GM06990 (cell line): ENCODE data around the gene HMCES.

Experiments
- DNase-seq: peaks from one replicate; pipeline ENCODE4 v3.0.0-alpha.2; 2011; ENCODE audit not compliant: insufficient read length; ENCODE audit errors: extremely low read depth
- H3K27me3 ChIP-seq: replicated peaks from 2 replicates; pipeline ENCODE4 v1.6.0; 2011; ENCODE audit warnings: low read length; ENCODE audit not compliant: control insufficient read depth, insufficient read depth
- H3K36me3 ChIP-seq: 2 replicates; pipeline ENCODE4 v1.5.1; 2011; ENCODE audit warnings: low read length; ENCODE audit not compliant: control insufficient read depth, insufficient read depth
- H3K4me3 ChIP-seq: replicated peaks from 2 replicates; pipeline ENCODE4 v1.5.1; 2011; ENCODE audit warnings: low read depth, mild to moderate bottlenecking, control low read depth, low read length
- TF ChIP-seq, protein P1 (sequence below): IDR thresholded peaks from 2 replicates; pipeline ENCODE4 v1.5.1; 2011; ENCODE audit warnings: low read length, control low read depth, mild to moderate bottlenecking, inconsistent platforms; ENCODE audit not compliant: insufficient read depth, poor library complexity, severe bottlenecking

HMCES gene

DNA sequence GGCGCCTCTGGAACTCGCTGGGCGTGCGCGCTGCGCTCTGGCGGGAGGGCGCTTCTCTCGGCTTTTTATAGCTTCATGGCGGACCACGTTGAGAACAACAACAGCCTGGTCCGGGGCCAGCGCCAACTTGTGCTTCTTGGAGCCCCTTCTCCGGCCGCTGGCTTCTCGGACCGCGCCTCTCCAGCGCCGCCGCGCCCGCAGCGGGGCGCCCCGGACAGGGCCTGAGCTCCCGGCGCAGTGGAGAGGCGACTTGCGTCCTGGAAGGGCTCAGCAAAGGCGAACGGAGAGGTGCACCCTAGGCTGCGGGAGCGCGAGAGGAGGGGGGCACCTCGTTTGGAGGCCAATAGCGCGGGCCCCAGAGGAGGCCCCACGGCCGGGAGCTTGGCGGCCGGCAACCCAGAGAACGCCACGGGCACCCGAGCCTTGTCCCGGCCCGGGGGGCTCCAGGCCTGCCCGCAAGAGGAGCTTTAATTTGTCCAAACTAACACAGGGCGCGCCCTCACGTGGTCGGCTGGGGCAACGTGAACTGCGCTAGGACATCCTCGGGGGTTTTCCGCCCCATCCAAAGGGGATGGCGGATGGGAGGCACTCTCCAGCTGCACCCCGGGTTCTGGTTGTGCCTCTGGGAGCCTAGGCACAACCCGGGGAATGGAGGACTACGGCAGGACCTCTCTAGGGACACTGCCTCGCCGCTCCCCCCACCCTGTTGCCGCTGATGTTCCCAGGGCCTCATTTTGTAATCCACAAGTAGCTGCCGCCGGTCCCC, 37.8 kb downstream of the HMCES start:
- Histone ChIP-seq H3K27me3 (no peaks in the 10 kb centered on the region), H3K36me3 (no peaks in the 10 kb centered on the region), H3K4me3 (peak overlapping the region; percentile 59)
- DNase-seq = peak; percentile 82
- TF ChIP-seq, protein P1, sequence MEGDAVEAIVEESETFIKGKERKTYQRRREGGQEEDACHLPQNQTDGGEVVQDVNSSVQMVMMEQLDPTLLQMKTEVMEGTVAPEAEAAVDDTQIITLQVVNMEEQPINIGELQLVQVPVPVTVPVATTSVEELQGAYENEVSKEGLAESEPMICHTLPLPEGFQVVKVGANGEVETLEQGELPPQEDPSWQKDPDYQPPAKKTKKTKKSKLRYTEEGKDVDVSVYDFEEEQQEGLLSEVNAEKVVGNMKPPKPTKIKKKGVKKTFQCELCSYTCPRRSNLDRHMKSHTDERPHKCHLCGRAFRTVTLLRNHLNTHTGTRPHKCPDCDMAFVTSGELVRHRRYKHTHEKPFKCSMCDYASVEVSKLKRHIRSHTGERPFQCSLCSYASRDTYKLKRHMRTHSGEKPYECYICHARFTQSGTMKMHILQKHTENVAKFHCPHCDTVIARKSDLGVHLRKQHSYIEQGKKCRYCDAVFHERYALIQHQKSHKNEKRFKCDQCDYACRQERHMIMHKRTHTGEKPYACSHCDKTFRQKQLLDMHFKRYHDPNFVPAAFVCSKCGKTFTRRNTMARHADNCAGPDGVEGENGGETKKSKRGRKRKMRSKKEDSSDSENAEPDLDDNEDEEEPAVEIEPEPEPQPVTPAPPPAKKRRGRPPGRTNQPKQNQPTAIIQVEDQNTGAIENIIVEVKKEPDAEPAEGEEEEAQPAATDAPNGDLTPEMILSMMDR = peak; percentile 86

DNA sequence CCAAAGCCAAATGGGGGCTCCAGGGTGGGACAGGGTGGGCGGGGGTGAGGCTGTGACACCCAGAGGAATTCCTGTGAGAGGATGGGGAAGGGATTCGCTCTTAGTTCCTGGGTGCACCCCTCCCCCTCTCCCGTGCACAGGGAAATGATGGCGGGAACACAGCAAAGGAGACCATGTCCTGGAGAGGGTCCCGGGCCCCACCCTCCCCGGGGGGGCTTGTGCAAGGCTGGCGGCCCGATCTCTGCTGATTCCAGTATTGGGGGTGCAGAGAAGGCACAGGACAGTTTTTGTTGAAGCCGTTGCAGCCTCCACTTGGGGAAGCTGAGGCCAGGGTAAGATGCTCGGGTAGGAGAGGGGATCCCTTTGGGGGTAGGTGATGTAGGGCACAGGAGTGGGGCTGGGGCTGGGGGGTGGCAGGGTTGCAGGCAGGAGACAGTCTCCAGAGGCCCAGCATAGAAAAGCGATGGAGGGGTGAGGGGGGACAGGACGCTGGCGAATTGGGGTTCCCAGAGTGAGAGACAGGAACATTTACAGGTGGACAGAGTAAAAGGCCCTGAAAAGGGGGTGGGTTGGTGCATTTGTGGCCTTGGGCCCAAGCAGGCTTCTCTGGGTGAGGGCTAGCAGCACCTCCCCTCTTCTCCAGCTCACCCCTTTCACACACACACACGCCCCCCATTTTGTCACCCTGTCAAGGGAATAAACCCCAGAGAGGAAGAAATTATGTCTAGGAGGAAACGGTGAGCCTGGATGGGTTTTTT, 38.5 kb downstream of the HMCES start:
- H3K27me3 ChIP-seq = no peaks in the 10 kb centered on the region
- no peak for DNase-seq
- H3K36me3 ChIP-seq = no peaks in the 10 kb centered on the region
- peak overlapping the region; percentile 59 for H3K4me3 ChIP-seq
- TF ChIP-seq, protein P1 = no peak

DNA sequence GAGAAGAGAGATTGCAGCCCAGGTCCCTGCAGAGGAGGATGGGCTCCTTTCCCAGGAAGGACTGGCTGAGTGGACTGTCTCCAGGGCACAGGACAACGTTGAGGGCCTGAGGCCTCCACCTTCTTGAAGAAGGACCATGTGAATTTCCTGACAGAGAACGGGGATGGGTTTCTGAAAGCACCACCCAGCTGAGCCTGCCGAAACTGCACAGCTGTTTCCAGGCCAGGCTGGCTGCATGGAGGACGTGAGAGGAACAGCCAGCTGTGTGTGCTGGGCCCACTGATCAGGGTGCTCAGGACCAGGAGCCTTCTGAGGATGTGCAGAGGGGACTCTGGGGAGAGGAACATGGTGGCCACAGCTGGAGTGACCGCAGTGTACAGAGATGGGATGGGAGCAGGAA, 39.2 kb downstream of the HMCES start:
- no peak overlapping the region for H3K4me3 ChIP-seq
- TF ChIP-seq, protein P1 = no peak
- no peaks in the 10 kb centered on the region for H3K36me3 ChIP-seq
- no peak for DNase-seq
- H3K27me3 ChIP-seq = no peaks in the 10 kb centered on the region

DNA sequence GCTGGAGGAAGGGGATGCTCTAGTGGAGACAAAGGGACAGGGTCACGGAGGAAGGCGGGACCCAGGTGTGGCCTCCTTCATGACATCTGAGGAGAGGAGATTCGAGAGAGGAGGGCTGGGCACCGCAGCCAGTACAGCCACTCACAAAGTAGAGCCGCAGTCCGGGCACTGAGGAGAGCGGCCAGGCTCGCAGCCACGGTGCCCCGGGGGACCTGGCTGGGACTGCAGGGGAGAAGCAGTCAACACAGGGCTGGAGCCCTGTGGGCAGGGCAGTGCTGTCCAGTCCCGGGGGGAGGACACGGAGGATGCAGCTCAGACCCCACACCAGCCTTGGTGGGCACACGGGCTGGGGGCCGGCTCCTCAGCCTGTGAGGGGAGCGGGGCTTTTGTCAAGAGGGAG, 40.3 kb downstream of the HMCES start:
- no peak for DNase-seq
- H3K4me3 ChIP-seq = no peak overlapping the region
- no peaks in the 10 kb centered on the region for H3K36me3 ChIP-seq
- H3K27me3 ChIP-seq = no peaks in the 10 kb centered on the region
- TF ChIP-seq, protein P1 = no peak

DNA sequence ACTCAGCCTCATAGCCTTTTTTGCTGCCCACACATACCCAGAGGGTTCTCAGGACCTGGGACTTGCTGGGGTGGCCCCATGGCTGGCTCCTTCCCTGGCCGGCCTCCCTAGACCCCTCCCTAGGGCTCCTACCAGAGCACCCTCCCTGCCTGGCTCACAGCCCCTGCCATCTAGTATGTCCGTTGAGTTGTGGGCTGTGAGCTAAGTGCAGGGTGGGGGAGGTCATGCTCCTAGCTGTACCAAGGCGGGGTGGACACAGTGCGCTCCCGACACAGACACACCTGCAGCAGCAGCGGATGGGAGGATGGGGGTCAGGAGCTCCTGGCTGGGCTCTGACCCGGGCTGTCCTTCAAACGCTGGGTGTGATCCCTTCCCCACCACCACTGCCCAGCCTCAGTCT, 41.6 kb downstream of the HMCES start:
- TF ChIP-seq, protein P1 = no peak
- no peaks in the 10 kb centered on the region for H3K36me3 ChIP-seq
- H3K27me3 ChIP-seq = no peaks in the 10 kb centered on the region
- no peak for DNase-seq
- no peak overlapping the region for H3K4me3 ChIP-seq
